ENCODE results near the gene C11orf52.

The C11orf52 gene

GRCh38 chr11:111960916-111961315 is 42.2 kb downstream of the C11orf52 start:
- WGBS, result 24% methylated on average over 5 of the region's 5 CpGs
- H3K36me3 ChIP-seq (ENCODE audit: insufficient read depth, low read length), result peaks cover 13% of the 10 kb centered on the region
- H3K27ac ChIP-seq (ENCODE audit: low read depth, low read length), result peak overlapping the region; percentile 61; the same call in 1 of the 2 replicates
- no peak overlapping the region for H3K9ac ChIP-seq (ENCODE audit: low read depth, low read length)
- no peaks in the 10 kb centered on the region for H3K9me3 ChIP-seq (ENCODE audit: insufficient read depth, low read depth, low read length)
- peaks cover 18% of the 10 kb centered on the region for H3K4me1 ChIP-seq (ENCODE audit: insufficient read depth, low read length)
- H3K27me3 ChIP-seq (ENCODE audit: insufficient read depth, low read length), result no peaks in the 10 kb centered on the region
- no peak overlapping the region; the same call in 1 of the 2 replicates for H3K4me3 ChIP-seq (ENCODE audit: low read length)

- Histone ChIP-seq H3K4me1 (ENCODE audit: insufficient read depth, low read length) (peaks cover 18% of the 10 kb centered on the region), H3K36me3 (ENCODE audit: insufficient read depth, low read length) (peaks cover 13% of the 10 kb centered on the region), H3K27me3 (ENCODE audit: insufficient read depth, low read length) (no peaks in the 10 kb centered on the region), H3K4me3 (ENCODE audit: low read length) (no peak overlapping the region; the same call in 1 of the 2 replicates), H3K9ac (ENCODE audit: low read depth, low read length) (no peak overlapping the region), H3K27ac (ENCODE audit: low read depth, low read length) (no peak overlapping the region), H3K9me3 (ENCODE audit: insufficient read depth, low read depth, low read length) (no peaks in the 10 kb centered on the region)
- 81% methylated on average over 6 of the region's 6 CpGs for WGBS
These were observed 42.9 kb downstream of the C11orf52 start for GRCh38 chr11:111961389-111962300.

GRCh38 chr11:111963931-111964340 is 45.2 kb downstream of the C11orf52 start:
- 85% methylated on average over 5 of the region's 5 CpGs for WGBS
- Histone ChIP-seq H3K9me3 (ENCODE audit: insufficient read depth, low read depth, low read length) (no peaks in the 10 kb centered on the region), H3K4me3 (ENCODE audit: low read length) (no peak overlapping the region), H3K9ac (ENCODE audit: low read depth, low read length) (no peak overlapping the region), H3K27me3 (ENCODE audit: insufficient read depth, low read length) (no peaks in the 10 kb centered on the region), H3K4me1 (ENCODE audit: insufficient read depth, low read length) (peaks cover 18% of the 10 kb centered on the region), H3K27ac (ENCODE audit: low read depth, low read length) (no peak overlapping the region), H3K36me3 (ENCODE audit: insufficient read depth, low read length) (peaks cover 14% of the 10 kb centered on the region)

GRCh38 chr11:111966678-111967077 is 48.0 kb downstream of the C11orf52 start:
- no peak overlapping the region for H3K9ac ChIP-seq (ENCODE audit: low read depth, low read length)
- peaks cover 8% of the 10 kb centered on the region; the same call in 1 of the 2 replicates for H3K4me1 ChIP-seq (ENCODE audit: insufficient read depth, low read length)
- peaks cover 30% of the 10 kb centered on the region for H3K36me3 ChIP-seq (ENCODE audit: insufficient read depth, low read length)
- H3K27me3 ChIP-seq (ENCODE audit: insufficient read depth, low read length), result no peaks in the 10 kb centered on the region
- H3K27ac ChIP-seq (ENCODE audit: low read depth, low read length), result no peak overlapping the region
- H3K4me3 ChIP-seq (ENCODE audit: low read length), result no peak overlapping the region
- no peaks in the 10 kb centered on the region for H3K9me3 ChIP-seq (ENCODE audit: insufficient read depth, low read depth, low read length)
- WGBS, result 94% methylated on average over 5 of the region's 5 CpGs

GRCh38 chr11:111967649-111968048 is 48.9 kb downstream of the C11orf52 start:
- Histone ChIP-seq H3K27me3 (ENCODE audit: insufficient read depth, low read length) (no peaks in the 10 kb centered on the region), H3K36me3 (ENCODE audit: insufficient read depth, low read length) (peaks cover 37% of the 10 kb centered on the region), H3K4me1 (ENCODE audit: insufficient read depth, low read length) (peaks cover 5% of the 10 kb centered on the region; the same call in 1 of the 2 replicates), H3K27ac (ENCODE audit: low read depth, low read length) (no peak overlapping the region), H3K9me3 (ENCODE audit: insufficient read depth, low read depth, low read length) (no peaks in the 10 kb centered on the region), H3K4me3 (ENCODE audit: low read length) (no peak overlapping the region), H3K9ac (ENCODE audit: low read depth, low read length) (no peak overlapping the region)
- 97% methylated on average over 6 of the region's 6 CpGs for WGBS

GRCh38 chr11:111969344-111969743 is 50.6 kb downstream of the C11orf52 start:
- H3K36me3 ChIP-seq (ENCODE audit: insufficient read depth, low read length), result peaks cover 37% of the 10 kb centered on the region
- 96% methylated on average over 3 of the region's 3 CpGs for WGBS
- H3K4me3 ChIP-seq (ENCODE audit: low read length), result no peak overlapping the region
- H3K27ac ChIP-seq (ENCODE audit: low read depth, low read length), result no peak overlapping the region
- H3K9me3 ChIP-seq (ENCODE audit: insufficient read depth, low read depth, low read length), result no peaks in the 10 kb centered on the region
- no peaks in the 10 kb centered on the region for H3K4me1 ChIP-seq (ENCODE audit: insufficient read depth, low read length)
- H3K9ac ChIP-seq (ENCODE audit: low read depth, low read length), result no peak overlapping the region
- no peaks in the 10 kb centered on the region for H3K27me3 ChIP-seq (ENCODE audit: insufficient read depth, low read length)

- H3K27ac ChIP-seq (ENCODE audit: low read depth, low read length), result no peak overlapping the region
- H3K27me3 ChIP-seq (ENCODE audit: insufficient read depth, low read length), result no peaks in the 10 kb centered on the region
- H3K4me3 ChIP-seq (ENCODE audit: low read length), result no peak overlapping the region
- H3K36me3 ChIP-seq (ENCODE audit: insufficient read depth, low read length), result peaks cover 20% of the 10 kb centered on the region
- no peak overlapping the region for H3K9ac ChIP-seq (ENCODE audit: low read depth, low read length)
- no peaks in the 10 kb centered on the region for H3K9me3 ChIP-seq (ENCODE audit: insufficient read depth, low read depth, low read length)
- 92% methylated on average over 2 of the region's 2 CpGs for WGBS
- peaks cover 19% of the 10 kb centered on the region for H3K4me1 ChIP-seq (ENCODE audit: insufficient read depth, low read length)
These were observed 55.7 kb downstream of the C11orf52 start for GRCh38 chr11:111974446-111974845.

GRCh38 chr11:111975076-111975806 is 56.5 kb downstream of the C11orf52 start:
- Histone ChIP-seq H3K4me3 (ENCODE audit: low read length) (no peak overlapping the region), H3K4me1 (ENCODE audit: insufficient read depth, low read length) (peaks cover 19% of the 10 kb centered on the region), H3K9me3 (ENCODE audit: insufficient read depth, low read depth, low read length) (no peaks in the 10 kb centered on the region), H3K36me3 (ENCODE audit: insufficient read depth, low read length) (peaks cover 12% of the 10 kb centered on the region), H3K27me3 (ENCODE audit: insufficient read depth, low read length) (no peaks in the 10 kb centered on the region), H3K27ac (ENCODE audit: low read depth, low read length) (no peak overlapping the region), H3K9ac (ENCODE audit: low read depth, low read length) (no peak overlapping the region)
- WGBS, result 88% methylated on average over 2 of the region's 2 CpGs

GRCh38 chr11:111976119-111976766 is 57.5 kb downstream of the C11orf52 start:
- peak overlapping the region; percentile 64 for H3K9ac ChIP-seq (ENCODE audit: low read depth, low read length)
- peaks cover 11% of the 10 kb centered on the region for H3K36me3 ChIP-seq (ENCODE audit: insufficient read depth, low read length)
- H3K27ac ChIP-seq (ENCODE audit: low read depth, low read length), result peak overlapping the region; percentile 45; the same call in 1 of the 2 replicates
- 29% methylated on average over 7 of the region's 7 CpGs for WGBS
- no peaks in the 10 kb centered on the region for H3K9me3 ChIP-seq (ENCODE audit: insufficient read depth, low read depth, low read length)
- peak overlapping the region; percentile 70 for H3K4me3 ChIP-seq (ENCODE audit: low read length)
- peaks cover 19% of the 10 kb centered on the region for H3K4me1 ChIP-seq (ENCODE audit: insufficient read depth, low read length)
- no peaks in the 10 kb centered on the region for H3K27me3 ChIP-seq (ENCODE audit: insufficient read depth, low read length)
